Muscle layer of colon (tissue), 2 donors: ENCODE measurements around the gene GRAMD1C.

Source experiments
- H3K27ac ChIP-seq: one replicate; pipeline ENCODE4 v1.7.0; 2013; ENCODE audit warnings: low read depth, mild to moderate bottlenecking, low read length, moderate library complexity
- H3K27me3 ChIP-seq, 2 donors: one replicate each; pipeline ENCODE4 v1.7.0; 2013; ENCODE audit warnings: low read length in 2 of 2, mild to moderate bottlenecking in 2 of 2; ENCODE audit not compliant: insufficient read depth in 2 of 2, control insufficient read depth in 1 of 2
- H3K36me3 ChIP-seq: one replicate; pipeline ENCODE4 v1.7.0; 2013; ENCODE audit warnings: mild to moderate bottlenecking, low read length; ENCODE audit not compliant: insufficient read depth
- H3K4me1 ChIP-seq: one replicate; pipeline ENCODE4 v1.7.0; 2013; ENCODE audit warnings: mild to moderate bottlenecking, low read length; ENCODE audit not compliant: insufficient read depth
- H3K4me3 ChIP-seq, 2 donors: one replicate each; pipeline ENCODE4 v1.7.0; 2013; ENCODE audit warnings: low read length in 2 of 2, low read depth in 1 of 2, mild to moderate bottlenecking in 1 of 2, moderate library complexity in 1 of 2
- H3K9ac ChIP-seq: one replicate; pipeline ENCODE4 v1.7.0; 2013; ENCODE audit warnings: low read length
- H3K9me3 ChIP-seq: one replicate; pipeline ENCODE4 v1.7.0; 2013; ENCODE audit warnings: mild to moderate bottlenecking, low read length
- donor health status: abdominal sarcoma.
- donor health status: Adenocarcinoma of cecum.

Gene GRAMD1C

DNA sequence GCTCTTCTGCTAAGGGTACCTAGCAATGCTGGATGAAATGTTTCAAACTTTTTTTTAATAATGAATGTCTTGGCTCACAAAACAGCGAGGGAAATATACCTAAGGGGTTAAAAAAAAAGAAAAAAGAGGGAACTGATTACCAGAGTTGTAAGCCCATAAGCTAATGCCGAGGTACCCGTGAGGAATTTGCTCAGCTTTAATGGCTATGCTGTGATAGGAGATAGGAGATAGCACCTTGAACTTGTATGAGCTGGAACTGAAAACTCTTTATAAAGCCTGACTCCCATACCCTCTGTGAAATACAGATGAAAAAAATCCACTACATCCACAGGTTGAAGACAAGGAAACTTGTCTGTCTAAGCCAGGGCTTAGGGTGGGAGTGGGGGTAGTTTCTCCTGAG is 13.9 kb downstream of the GRAMD1C start:
- Histone ChIP-seq H3K4me3 (no peak overlapping the region), H3K4me1 (no peaks in the 10 kb centered on the region), H3K27me3 (no peaks in the 10 kb centered on the region), H3K9me3 (no peaks in the 10 kb centered on the region), H3K27ac (no peak overlapping the region), H3K36me3 (no peaks in the 10 kb centered on the region), H3K9ac (no peak overlapping the region)

DNA sequence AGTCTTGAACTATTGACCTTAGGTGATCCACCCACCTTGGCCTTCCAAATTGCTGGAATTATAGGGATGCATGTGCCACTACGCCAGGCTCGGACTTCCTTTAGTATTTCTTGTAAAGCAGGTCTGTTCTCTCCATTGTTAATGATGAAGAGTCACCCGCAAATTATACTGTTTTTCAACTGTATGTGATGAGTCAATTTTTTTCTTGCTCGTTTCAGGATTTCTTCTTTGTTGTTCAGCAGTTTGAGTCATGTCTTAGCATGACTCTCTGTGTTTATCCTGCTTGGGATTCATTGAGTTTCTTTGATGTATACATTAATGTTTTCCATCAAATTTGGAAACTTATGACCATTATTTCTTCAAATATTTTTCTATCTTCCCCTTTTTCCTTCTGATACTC is 28.9 kb downstream of the GRAMD1C start:
- Histone ChIP-seq H3K9me3 (no peaks in the 10 kb centered on the region), H3K4me1 (no peaks in the 10 kb centered on the region), H3K27ac (no peak overlapping the region), H3K36me3 (no peaks in the 10 kb centered on the region), H3K4me3 (no peak overlapping the region), H3K9ac (no peak overlapping the region), H3K27me3 (no peaks in the 10 kb centered on the region)

DNA sequence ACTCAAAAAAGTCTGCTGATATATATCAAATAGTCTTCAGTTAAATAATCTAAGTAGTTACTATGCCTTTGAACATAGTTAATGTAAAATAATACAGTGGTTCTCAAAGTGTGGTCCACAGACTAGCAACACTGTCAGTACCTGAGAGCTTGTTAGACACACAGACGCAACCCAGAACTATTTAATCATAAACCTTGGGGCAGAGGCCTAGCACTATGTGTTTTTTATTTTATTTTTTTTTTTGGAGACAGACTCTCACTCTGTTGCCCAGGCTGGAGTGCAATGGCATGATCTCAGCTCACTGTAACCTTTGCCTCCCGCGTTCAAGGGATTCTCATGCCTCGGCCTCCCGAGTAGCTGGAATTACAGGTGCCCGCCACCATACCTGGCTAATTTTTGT is 34.7 kb downstream of the GRAMD1C start:
- H3K27ac ChIP-seq, result no peak overlapping the region
- no peaks in the 10 kb centered on the region for H3K9me3 ChIP-seq
- no peak overlapping the region for H3K4me3 ChIP-seq
- no peaks in the 10 kb centered on the region for H3K36me3 ChIP-seq
- no peak overlapping the region for H3K9ac ChIP-seq
- H3K27me3 ChIP-seq, result no peaks in the 10 kb centered on the region
- no peaks in the 10 kb centered on the region for H3K4me1 ChIP-seq

DNA sequence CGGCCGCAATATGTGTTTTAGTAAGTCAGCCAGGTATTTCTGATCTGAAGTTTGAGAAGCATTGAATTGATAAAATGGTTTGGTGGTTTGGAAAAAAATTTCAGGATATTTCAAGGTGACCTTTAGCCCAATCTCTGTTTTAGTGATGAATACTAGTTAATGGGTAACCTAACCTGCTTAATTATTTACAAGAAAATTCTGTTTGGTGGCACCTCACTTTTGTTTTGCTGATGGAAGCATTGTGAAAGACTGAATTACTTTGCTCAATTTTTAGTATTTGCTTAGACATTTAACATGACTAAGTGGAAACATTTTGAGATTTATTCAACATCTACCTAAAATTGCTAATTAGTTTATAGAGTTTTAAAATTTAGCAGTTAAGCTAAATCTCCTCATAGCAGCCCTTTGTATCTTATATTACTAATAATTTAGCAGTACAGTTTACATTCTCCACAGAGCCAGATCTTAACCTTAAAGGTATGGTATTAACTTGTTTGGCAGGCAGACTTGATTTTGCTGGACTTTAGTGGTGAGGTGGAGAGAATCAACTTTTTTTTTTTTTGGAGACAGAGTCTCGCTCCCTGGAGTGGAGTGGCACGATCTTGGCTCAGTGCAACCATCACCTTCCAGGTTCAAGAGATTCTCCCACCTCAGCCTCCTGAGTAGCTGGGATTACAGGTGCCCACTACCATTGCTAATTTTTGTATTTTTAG is 35.4 kb downstream of the GRAMD1C start:
- H3K9ac ChIP-seq, result no peak overlapping the region
- no peak overlapping the region for H3K4me3 ChIP-seq
- no peak overlapping the region for H3K27ac ChIP-seq
- no peaks in the 10 kb centered on the region for H3K27me3 ChIP-seq
- H3K9me3 ChIP-seq, result no peaks in the 10 kb centered on the region
- no peaks in the 10 kb centered on the region for H3K4me1 ChIP-seq
- no peaks in the 10 kb centered on the region for H3K36me3 ChIP-seq

DNA sequence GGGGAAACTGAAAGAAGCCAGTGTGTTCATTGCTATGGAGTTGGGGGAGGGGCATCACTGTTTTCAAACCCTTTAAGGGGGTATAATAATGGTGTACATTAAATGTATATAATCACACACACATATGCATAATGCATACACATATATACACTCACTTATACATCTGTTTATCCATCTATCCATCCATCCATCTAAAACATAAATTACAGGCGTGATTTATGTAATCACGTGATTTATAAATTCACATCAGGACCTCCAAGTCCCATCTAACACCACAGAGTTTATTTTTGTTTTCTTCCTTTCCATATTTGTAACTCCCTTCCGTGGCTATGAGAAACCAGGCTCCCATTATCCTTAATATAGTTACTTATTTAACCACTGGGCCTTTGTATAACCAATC is 39.8 kb downstream of the GRAMD1C start:
- H3K36me3 ChIP-seq, result no peaks in the 10 kb centered on the region
- no peak overlapping the region for H3K4me3 ChIP-seq
- no peaks in the 10 kb centered on the region for H3K27me3 ChIP-seq
- H3K9me3 ChIP-seq, result no peaks in the 10 kb centered on the region
- H3K9ac ChIP-seq, result no peak overlapping the region
- no peaks in the 10 kb centered on the region for H3K4me1 ChIP-seq
- H3K27ac ChIP-seq, result no peak overlapping the region

DNA sequence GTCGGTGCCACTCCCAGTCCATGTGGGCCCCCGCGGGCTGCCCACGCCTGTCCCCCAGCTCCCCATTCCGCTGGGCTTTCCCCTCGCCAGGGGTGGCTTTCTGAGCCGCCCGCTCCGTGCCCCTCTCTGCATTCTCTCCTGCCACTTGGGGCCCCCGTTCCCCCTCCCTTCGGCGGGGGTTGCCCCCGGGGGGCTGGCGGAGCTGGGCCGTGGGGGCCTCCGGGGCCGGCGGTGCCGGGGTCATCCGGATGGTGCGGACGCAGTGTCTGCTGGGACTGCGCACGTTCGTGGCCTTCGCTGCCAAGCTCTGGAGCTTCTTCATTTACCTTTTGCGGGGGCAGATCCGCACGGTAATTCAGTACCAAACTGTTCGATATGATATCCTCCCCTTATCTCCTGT is 46.5 kb downstream of the GRAMD1C start:
- H3K27ac ChIP-seq, result no peak overlapping the region
- no peaks in the 10 kb centered on the region for H3K9me3 ChIP-seq
- no peaks in the 10 kb centered on the region for H3K4me1 ChIP-seq
- H3K4me3 ChIP-seq, result no peak overlapping the region
- H3K27me3 ChIP-seq, result no peaks in the 10 kb centered on the region
- no peaks in the 10 kb centered on the region for H3K36me3 ChIP-seq
- no peak overlapping the region for H3K9ac ChIP-seq

DNA sequence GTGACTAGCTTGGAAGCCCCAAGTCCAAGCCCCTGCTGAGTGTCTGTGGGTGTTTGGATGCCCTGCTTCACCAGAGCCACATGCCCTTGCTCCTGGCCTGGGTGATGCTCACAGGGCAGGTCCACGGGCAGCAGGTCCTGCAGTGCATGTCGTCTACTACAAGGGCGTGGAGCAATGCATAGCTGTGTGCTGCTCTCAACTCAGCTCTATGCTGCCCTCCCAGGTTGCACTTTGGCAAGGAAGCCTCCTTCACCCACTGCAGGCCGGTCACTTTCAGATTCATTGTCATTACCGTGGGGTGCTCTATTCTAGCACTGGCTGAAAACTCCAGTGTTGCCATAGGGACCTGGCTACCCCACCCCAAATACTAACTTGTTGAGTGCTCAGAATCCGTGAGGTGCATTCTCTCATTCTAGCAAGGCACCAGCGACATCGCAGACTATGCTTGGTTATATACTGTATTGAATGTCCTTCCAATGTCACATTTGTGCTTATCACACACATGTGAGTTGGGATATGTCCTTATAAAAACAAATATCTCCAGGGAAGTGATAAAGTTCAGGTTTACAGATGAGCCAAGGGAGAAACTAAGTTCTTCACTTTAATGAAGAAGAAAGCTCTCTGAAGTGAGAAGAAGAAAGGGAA is 51.8 kb downstream of the GRAMD1C start:
- Histone ChIP-seq H3K36me3 (no peaks in the 10 kb centered on the region), H3K9me3 (no peaks in the 10 kb centered on the region), H3K27ac (no peak overlapping the region), H3K27me3 (no peaks in the 10 kb centered on the region), H3K4me3 (no peak overlapping the region), H3K9ac (no peak overlapping the region), H3K4me1 (no peaks in the 10 kb centered on the region)

DNA sequence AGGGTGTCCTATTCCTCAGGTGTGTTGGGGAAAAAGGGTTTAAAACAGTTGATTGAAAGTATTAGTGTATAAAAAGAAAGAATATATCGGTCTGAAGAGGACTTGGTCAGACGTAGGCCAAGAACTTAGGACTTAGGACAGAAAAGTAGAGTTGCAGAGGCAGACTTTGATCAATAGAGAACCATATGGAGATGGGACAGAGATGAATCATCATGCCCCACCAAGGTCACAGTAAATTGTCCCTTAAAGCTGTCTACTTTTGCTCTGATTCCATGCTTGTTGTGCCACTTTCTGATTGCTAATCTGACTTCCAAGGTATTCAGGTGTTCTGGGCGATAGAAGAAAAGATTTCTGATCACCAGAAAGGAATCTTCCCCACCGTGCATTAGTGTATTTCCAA is 56.3 kb downstream of the GRAMD1C start:
- Histone ChIP-seq H3K9ac (no peak overlapping the region), H3K27me3 (no peaks in the 10 kb centered on the region), H3K4me1 (no peaks in the 10 kb centered on the region), H3K36me3 (no peaks in the 10 kb centered on the region), H3K4me3 (no peak overlapping the region), H3K9me3 (no peaks in the 10 kb centered on the region), H3K27ac (no peak overlapping the region)

DNA sequence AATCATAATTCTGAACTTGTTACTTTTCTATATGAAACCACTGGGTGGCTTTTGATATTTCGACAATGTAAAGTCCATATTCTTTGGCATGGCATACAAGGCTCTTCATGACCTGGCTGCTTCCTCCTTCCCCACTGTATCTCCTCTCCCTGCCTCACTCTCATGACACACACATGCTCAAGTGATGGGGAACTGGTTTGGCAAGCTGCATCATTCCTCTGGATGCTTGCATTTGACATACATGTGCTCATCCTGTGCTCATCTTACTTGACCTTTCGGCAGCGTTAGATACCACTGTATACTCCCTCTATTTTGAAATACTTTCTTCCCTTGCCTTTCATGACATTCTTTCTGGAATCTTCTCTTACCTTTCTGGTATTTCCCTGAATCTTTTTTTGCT is 57.4 kb downstream of the GRAMD1C start:
- Histone ChIP-seq H3K36me3 (no peaks in the 10 kb centered on the region), H3K27me3 (no peaks in the 10 kb centered on the region), H3K4me3 (no peak overlapping the region), H3K9ac (no peak overlapping the region), H3K27ac (no peak overlapping the region), H3K4me1 (no peaks in the 10 kb centered on the region), H3K9me3 (no peaks in the 10 kb centered on the region)

DNA sequence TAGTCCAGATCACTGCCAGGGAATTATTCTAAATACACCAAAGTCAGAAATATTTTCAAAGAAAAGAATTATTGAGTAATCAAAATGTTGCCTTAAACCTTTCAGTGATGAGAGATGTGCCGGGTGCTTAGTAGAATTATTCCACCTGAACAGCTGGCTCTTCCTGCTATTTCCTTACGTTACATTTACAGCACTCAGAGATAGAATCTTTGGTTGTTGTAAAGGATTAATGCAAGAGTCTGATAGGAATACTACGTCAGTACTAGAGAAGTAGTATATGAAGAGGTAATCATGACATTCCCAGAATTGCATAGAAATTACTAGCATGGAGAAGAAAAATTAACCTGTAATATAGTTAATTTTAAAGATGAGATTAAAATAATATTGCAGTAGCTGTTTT is 58.3 kb downstream of the GRAMD1C start:
- Histone ChIP-seq H3K36me3 (no peaks in the 10 kb centered on the region), H3K4me1 (no peaks in the 10 kb centered on the region), H3K9me3 (no peaks in the 10 kb centered on the region), H3K9ac (no peak overlapping the region), H3K4me3 (no peak overlapping the region), H3K27me3 (no peaks in the 10 kb centered on the region), H3K27ac (no peak overlapping the region)

DNA sequence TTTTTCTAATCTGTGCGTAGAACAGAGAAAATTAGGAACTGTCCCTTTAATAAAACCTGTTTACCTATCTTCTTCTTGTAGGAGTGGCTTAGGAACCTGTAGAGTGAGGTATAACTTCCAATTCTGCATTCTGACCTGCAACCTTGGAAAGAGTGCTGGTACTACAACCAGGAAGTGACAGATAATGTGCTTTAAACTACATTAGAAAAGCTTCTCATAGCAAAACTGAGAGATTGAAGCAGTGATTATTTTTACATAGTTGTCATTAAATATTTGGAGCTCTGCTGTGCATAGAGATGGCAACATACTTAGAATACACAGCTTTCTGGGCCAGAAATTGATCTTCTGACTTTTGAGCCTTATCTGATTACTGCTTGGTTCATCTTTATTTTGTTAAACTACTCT is 58.8 kb downstream of the GRAMD1C start:
- Histone ChIP-seq H3K4me3 (no peak overlapping the region), H3K27ac (no peak overlapping the region), H3K27me3 (no peaks in the 10 kb centered on the region), H3K9ac (no peak overlapping the region), H3K9me3 (no peaks in the 10 kb centered on the region), H3K4me1 (no peaks in the 10 kb centered on the region), H3K36me3 (no peaks in the 10 kb centered on the region)

DNA sequence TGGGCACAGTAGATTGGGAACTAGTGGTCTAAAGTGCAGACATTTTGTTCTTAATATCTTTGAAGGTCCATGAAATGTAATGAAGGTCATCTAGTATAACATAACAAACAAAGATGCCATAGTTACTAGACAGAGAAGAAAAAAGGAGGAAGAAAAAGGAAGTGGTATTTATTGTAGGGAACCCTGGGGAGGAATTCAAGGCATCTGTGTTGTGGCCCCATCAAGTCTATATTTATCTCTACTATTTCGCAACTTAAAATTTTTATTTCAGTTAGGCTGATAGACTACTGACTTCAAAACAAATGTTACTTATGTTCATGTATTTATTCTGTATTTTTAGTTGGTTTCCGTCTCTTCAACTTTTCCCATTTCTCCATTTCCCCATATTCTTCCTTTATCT is 60.3 kb downstream of the GRAMD1C start:
- no peak overlapping the region for H3K9ac ChIP-seq
- H3K27me3 ChIP-seq, result no peaks in the 10 kb centered on the region

More for the DNA sequence above, 60.3 kb downstream of the GRAMD1C start:
- Histone ChIP-seq H3K4me1 (no peaks in the 10 kb centered on the region), H3K4me3 (no peak overlapping the region), H3K9me3 (no peaks in the 10 kb centered on the region), H3K36me3 (no peaks in the 10 kb centered on the region), H3K27ac (no peak overlapping the region)
